Calu3 (cell line): ENCODE measurements around the gene BCAS3. TPM values are rescaled to one million over a fixed set of nuclear protein-coding genes. Genes with fewer than 3 reads are reported as not detected.

Experiments used
- BruUV-seq: library from RNA; stranded (reverse); fragments of 400-500 nt; replicated peaks from 2 replicates; lab custom pipeline; 2021; lab: Mats Ljungman, UMichigan
- CTCF ChIA-PET: fragments of 300-600 bp; sonication (Branson Sonifier 250); formaldehyde crosslinking; loops from one replicate; lab custom pipeline; 2022; ENCODE audit warnings: antibody characterized with exemption; lab: Charles Lee
- DNase-seq: peaks from one replicate; pipeline ENCODE4 v3.0.0; 2022
- H3K27ac Mint-ChIP-seq: one replicate; pipeline ENCODE4 v1.8.0; 2022; ENCODE audit warnings: mixed read lengths; ENCODE audit not compliant: unreplicated experiment
- H3K27me3 Mint-ChIP-seq: one replicate; pipeline ENCODE4 v1.8.0; 2022; ENCODE audit warnings: mixed read lengths; ENCODE audit not compliant: unreplicated experiment
- H3K36me3 Mint-ChIP-seq: one replicate; pipeline ENCODE4 v1.8.0; 2022; ENCODE audit warnings: mild to moderate bottlenecking, moderate library complexity, mixed read lengths; ENCODE audit not compliant: insufficient read depth, unreplicated experiment
- H3K4me1 Mint-ChIP-seq: one replicate; pipeline ENCODE4 v1.8.0; 2022; ENCODE audit warnings: mild to moderate bottlenecking, low read depth, mixed read lengths; ENCODE audit not compliant: unreplicated experiment
- H3K4me3 Mint-ChIP-seq: one replicate; pipeline ENCODE4 v1.8.0; 2022; ENCODE audit warnings: mild to moderate bottlenecking, low read depth, moderate library complexity, mixed read lengths; ENCODE audit not compliant: unreplicated experiment
- H3K9me3 Mint-ChIP-seq: one replicate; pipeline ENCODE4 v1.8.0; 2022; ENCODE audit warnings: low read depth, mixed read lengths; ENCODE audit not compliant: unreplicated experiment
- intact Hi-C: fragments of 100-400 bp; cut with micrococcal nuclease; formaldehyde crosslinking; loops from one replicate; pipeline ENCODE4 v1.10.0; 2022; ENCODE audit not compliant: unreplicated experiment
- total RNA-seq: library from RNA; stranded (reverse); gene quantifications from 2 replicates; pipeline ENCODE4 v1.2.3, GENCODE V29; 2022
- TF ChIP-seq, protein P1 (sequence below): fragments of 200-600 bp; IDR thresholded peaks from one replicate; pipeline ENCODE4 v1.8.0; 2022; ENCODE audit warnings: antibody characterized with exemption; ENCODE audit not compliant: unreplicated experiment

The BCAS3 gene
- total RNA-seq, 1 experiment from 2014 or later = 10.9 TPM

DNA sequence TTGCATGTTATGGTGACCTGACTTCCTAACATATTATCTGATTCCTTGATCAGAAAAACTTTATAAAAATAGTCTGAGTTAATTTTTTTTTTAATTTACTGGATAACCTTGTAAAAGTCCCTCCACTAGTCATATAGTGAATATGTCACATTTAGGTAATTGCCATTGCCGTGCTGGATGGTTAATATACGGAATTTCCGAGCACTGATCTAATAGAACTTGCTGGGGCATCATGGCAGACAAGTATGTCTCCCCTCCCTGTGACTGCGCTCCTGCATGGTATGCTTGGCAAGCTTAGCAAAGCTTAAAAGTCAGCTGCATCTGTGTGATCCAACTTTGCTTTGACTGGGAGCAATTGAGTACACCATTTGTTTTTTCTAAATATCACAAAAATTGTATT, 482.6 kb downstream of the BCAS3 start:
- H3K27me3 Mint-ChIP-seq = no peaks in the 10 kb centered on the region
- TF ChIP-seq, protein P1, sequence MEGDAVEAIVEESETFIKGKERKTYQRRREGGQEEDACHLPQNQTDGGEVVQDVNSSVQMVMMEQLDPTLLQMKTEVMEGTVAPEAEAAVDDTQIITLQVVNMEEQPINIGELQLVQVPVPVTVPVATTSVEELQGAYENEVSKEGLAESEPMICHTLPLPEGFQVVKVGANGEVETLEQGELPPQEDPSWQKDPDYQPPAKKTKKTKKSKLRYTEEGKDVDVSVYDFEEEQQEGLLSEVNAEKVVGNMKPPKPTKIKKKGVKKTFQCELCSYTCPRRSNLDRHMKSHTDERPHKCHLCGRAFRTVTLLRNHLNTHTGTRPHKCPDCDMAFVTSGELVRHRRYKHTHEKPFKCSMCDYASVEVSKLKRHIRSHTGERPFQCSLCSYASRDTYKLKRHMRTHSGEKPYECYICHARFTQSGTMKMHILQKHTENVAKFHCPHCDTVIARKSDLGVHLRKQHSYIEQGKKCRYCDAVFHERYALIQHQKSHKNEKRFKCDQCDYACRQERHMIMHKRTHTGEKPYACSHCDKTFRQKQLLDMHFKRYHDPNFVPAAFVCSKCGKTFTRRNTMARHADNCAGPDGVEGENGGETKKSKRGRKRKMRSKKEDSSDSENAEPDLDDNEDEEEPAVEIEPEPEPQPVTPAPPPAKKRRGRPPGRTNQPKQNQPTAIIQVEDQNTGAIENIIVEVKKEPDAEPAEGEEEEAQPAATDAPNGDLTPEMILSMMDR = no peak
- H3K4me1 Mint-ChIP-seq = peaks cover 15% of the 10 kb centered on the region
- CTCF ChIA-PET = no interaction called here
- H3K4me3 Mint-ChIP-seq = no peak overlapping the region
- H3K36me3 Mint-ChIP-seq = no peaks in the 10 kb centered on the region
- no peaks in the 10 kb centered on the region for H3K9me3 Mint-ChIP-seq
- H3K27ac Mint-ChIP-seq = no peak overlapping the region
- BruUV-seq = no TSS peak
- no peak for DNase-seq
- intact Hi-C loops = no loop called here

DNA sequence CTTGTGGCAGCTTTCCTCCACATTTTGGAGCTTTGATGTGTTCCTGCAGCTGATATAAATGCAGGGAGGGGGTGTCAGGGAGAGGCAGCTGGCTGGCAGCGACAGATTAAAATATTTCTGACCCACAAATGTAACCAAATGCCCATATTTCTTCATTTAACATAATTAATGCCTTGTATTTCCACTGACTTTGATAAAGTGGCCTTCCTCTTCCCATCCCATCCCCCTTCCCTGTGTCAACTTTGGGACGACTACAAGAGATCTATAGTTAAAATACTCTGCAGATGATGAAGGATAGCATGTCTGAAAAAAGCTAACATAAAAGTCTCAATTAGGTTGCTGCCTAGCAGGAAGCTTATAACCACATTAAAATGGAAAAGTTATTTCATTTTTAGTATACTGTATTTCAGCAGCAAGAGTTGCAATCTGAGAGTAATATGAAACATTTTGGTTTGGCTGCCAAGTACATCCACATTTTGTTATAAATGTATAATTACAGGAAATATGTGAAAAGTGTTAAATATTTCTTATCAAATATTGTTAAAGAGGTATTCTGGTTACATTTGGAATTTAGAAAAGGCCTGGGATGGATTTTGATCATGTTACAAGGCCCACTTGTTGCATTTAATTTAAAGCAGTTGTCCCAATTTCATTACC, 483.3 kb downstream of the BCAS3 start:
- CTCF ChIA-PET = no interaction called here
- Mint-ChIP-seq H3K27me3 (no peaks in the 10 kb centered on the region), H3K9me3 (no peaks in the 10 kb centered on the region), H3K4me3 (no peak overlapping the region), H3K36me3 (no peaks in the 10 kb centered on the region), H3K4me1 (peaks cover 15% of the 10 kb centered on the region), H3K27ac (no peak overlapping the region)
- TF ChIP-seq, protein P1 = no peak
- DNase-seq = no peak
- intact Hi-C loops = no loop called here
- BruUV-seq = no TSS peak

DNA sequence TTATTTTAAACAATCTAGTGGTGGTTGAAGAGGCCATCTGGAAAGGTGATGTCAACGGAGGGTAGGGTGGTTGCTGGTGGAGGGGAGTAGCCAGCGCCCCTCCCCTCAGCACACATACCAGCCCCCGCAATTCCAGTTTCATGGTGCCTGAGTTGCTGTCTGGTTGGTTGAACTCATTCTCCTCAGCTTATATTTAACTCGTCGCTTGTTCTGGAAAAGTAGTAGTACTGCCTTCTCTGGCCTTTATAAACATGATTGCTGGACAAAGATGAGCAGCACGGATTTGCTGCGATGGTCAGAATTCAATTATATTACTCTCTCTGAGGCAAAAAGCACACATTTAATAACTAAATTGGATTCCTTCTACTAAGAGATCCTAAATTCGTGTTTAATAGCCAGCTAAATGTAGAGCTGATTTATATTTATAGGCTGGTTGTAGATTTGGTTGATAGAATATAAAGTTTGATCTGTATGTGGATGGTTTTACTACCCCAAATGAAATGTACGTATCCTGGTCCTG, 484.0 kb downstream of the BCAS3 start:
- H3K4me3 Mint-ChIP-seq = no peak overlapping the region
- H3K9me3 Mint-ChIP-seq = no peaks in the 10 kb centered on the region
- no peaks in the 10 kb centered on the region for H3K27me3 Mint-ChIP-seq
- no peak for DNase-seq
- H3K4me1 Mint-ChIP-seq = peaks cover 15% of the 10 kb centered on the region
- CTCF ChIA-PET = no interaction called here
- no peak overlapping the region for H3K27ac Mint-ChIP-seq
- H3K36me3 Mint-ChIP-seq = no peaks in the 10 kb centered on the region
- BruUV-seq = no TSS peak
- intact Hi-C loops = no loop called here
- TF ChIP-seq, protein P1 = no peak

DNA sequence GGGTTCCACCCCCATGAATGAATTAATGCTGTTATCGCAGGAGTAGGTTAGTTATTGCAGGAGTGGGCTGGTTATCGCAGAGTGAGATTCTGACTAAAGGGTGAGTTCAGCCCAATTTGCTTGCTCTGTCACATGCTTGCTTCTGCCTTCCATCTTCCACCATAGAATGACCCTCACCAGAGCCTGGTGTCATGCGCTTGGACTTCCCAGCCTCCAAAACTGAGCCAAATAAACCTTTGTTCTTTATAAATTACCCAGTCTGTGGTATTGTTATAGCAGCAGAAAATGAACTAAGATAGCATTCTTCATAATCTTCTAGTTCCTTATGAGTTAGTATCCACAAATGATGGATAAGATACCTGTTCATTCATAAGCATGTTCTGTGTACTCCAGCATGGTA, 486.9 kb downstream of the BCAS3 start:
- H3K27me3 Mint-ChIP-seq = no peaks in the 10 kb centered on the region

More for the DNA sequence above, 486.9 kb downstream of the BCAS3 start:
- intact Hi-C loops = no loop called here
- BruUV-seq = no TSS peak
- Mint-ChIP-seq H3K4me3 (no peak overlapping the region), H3K36me3 (no peaks in the 10 kb centered on the region), H3K9me3 (no peaks in the 10 kb centered on the region), H3K27ac (no peak overlapping the region), H3K4me1 (no peaks in the 10 kb centered on the region)
- no peak for DNase-seq
- CTCF ChIA-PET = no interaction called here
- TF ChIP-seq, protein P1 = no peak
